Common myeloid progenitor, CD34-positive (primary cell): ENCODE data around the gene SPAG8.
A peak's percentile ranks its signal among the peaks of the same experiment; 100 is the strongest.

Experiments
- CTCF ChIA-PET: fragments of 350-600 bp; sonication (Branson Sonifier 250); formaldehyde crosslinking; loops from one replicate; lab custom pipeline; 2021; ENCODE audit warnings: antibody characterized with exemption; lab: Charles Lee
- POLR2A ChIA-PET: fragments of 350-600 bp; sonication (Branson Sonifier 250); formaldehyde crosslinking; loops from one replicate; lab custom pipeline; 2021; ENCODE audit warnings: antibody characterized with exemption; lab: Charles Lee
- DNase-seq, 3 donors: peaks; one replicate each; pipeline versions ENCODE4 v3.0.0 to v3.0.0-alpha.2; 2013
- H3K27ac ChIP-seq, 2 experiments: 1 replicate in 1 of 2; 2 replicates in 1 of 2; pipeline ENCODE4 v1.7.0; 2013; ENCODE audit warnings: inconsistent platforms in 2 of 2, low read length in 2 of 2, mild to moderate bottlenecking in 2 of 2, low read depth in 1 of 2, moderate library complexity in 1 of 2; ENCODE audit not compliant: severe bottlenecking in 2 of 2, insufficient read depth in 1 of 2, poor library complexity in 1 of 2
- H3K27me3 ChIP-seq, 5 experiments: replicated peaks in 2 of 5; 1 replicate in 3 of 5; 2 replicates in 2 of 5; pipeline versions ENCODE4 v1.6.1 to v1.7.0; 2013; ENCODE audit warnings: low read length in 4 of 5, mild to moderate bottlenecking in 2 of 5, moderate library complexity in 2 of 5, inconsistent platforms in 1 of 5; ENCODE audit not compliant: insufficient read depth in 5 of 5, control insufficient read depth in 4 of 5
- H3K36me3 ChIP-seq, 4 experiments: 1 replicate in 2 of 4; 2 replicates in 2 of 4; pipeline versions ENCODE4 v1.6.1 to v1.7.0; 2013; ENCODE audit warnings: low read length in 3 of 4, control low read depth in 1 of 4, mild to moderate bottlenecking in 1 of 4; ENCODE audit not compliant: control insufficient read depth in 4 of 4, insufficient read depth in 4 of 4
- H3K4me1 ChIP-seq, 4 experiments: 1 replicate in 3 of 4; 2 replicates in 1 of 4; pipeline versions ENCODE4 v1.6.1 to v1.7.1; 2013; ENCODE audit warnings: low read length in 3 of 4, mild to moderate bottlenecking in 3 of 4, control low read depth in 1 of 4, inconsistent platforms in 1 of 4, moderate library complexity in 1 of 4; ENCODE audit not compliant: control insufficient read depth in 4 of 4, insufficient read depth in 4 of 4; ENCODE audit errors: control extremely low read depth in 1 of 4
- H3K4me3 ChIP-seq, 7 experiments: 1 replicate in 4 of 7; 2 replicates in 3 of 7; pipeline versions ENCODE4 v1.5.1 to v1.7.0; 2013; ENCODE audit warnings: mild to moderate bottlenecking in 7 of 7, low read length in 6 of 7, moderate library complexity in 6 of 7, inconsistent platforms in 2 of 7, low read depth in 2 of 7, control low read depth in 1 of 7; ENCODE audit not compliant: insufficient read depth in 4 of 7, control insufficient read depth in 1 of 7; ENCODE audit errors: extremely low read depth in 1 of 7
- H3K9me3 ChIP-seq, 5 experiments: 1 replicate in 4 of 5; 2 replicates in 1 of 5; pipeline versions ENCODE4 v1.6.1 to v1.7.1; 2013; ENCODE audit warnings: low read length in 4 of 5, mild to moderate bottlenecking in 2 of 5, inconsistent platforms in 1 of 5, low read depth in 1 of 5, moderate library complexity in 1 of 5; ENCODE audit not compliant: control insufficient read depth in 4 of 5, insufficient read depth in 2 of 5; ENCODE audit errors: control extremely low read depth in 1 of 5
- WGBS: methylation state at CpG from one replicate; pipeline ENCODE4 v1.1.5; 2013; ENCODE audit not compliant: insufficient coverage; 5-methylcytosine and 5-hydroxymethylcytosine counted together

SPAG8 gene

DNA sequence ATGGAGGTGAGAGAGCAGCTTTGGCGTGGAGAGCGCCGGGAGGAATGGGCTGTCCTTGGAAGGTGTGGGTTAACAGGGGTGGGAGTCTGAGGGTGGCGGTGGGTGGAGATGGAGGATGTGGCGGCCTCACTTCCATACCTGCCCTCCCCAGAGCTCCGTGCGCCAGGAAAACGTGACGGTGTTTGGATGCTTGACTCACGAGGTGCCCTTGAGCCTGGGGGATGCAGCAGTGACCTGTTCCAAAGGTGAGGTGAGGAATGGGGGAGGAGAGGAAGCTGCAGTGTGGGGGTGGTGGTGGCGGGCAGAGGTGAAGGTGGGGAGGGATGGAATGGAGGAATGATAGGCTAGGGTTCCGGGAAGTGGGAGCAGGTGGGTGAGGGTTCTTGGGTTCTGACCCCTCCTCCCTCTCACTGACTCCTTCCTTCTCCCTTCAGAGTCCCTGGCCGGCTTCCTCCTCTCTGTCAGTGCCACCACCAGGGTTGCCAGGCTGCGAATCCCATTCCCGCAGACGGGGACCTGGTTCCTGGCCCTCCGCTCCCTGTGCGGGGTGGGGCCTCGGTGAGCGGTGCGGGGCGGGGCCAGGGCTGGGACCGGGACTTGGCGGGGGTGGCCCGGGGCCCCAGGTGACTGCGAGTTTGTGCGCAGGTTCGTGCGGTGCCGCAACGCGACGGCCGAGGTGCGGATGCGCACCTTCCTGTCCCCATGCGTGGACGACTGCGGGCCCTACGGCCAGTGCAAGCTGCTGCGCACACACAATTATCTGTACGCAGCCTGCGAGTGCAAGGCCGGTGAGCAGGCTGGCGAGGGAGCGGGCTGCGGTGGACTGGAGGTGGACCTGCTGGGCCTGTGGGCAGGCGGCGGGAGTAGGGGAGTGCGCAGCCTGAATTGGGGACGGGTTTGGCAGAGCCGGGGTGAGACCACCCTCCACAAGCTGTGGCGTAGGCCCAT is 34.0 kb upstream of the SPAG8 start:
- Histone ChIP-seq H3K4me1 (peaks cover 7 to 27% (median 7%) of the 10 kb centered on the region in 4 experiments), H3K36me3 (no peaks in the 10 kb centered on the region), H3K4me3 (no peak overlapping the region), H3K27me3 (peaks cover 12 to 76% (median 34%) of the 10 kb centered on the region in 5 experiments), H3K27ac (no peak overlapping the region), H3K9me3 (no peaks in the 10 kb centered on the region)
- WGBS: 48% methylated on average over 43 of the region's 53 CpGs
- CTCF ChIA-PET: interaction anchor here (0.9 to 3.0 kb wide), 7 partner anchors 11 to 55 kb away, joined by 3 to 21 read pairs (median 5); no protein-coding TSS in a partner anchor
- POLR2A ChIA-PET: interaction anchor here (0.6 to 0.7 kb wide), 2 partner anchors 10 to 64 kb away, joined by 3 to 4 read pairs; no protein-coding TSS in a partner anchor
- DNase-seq: no peak

DNA sequence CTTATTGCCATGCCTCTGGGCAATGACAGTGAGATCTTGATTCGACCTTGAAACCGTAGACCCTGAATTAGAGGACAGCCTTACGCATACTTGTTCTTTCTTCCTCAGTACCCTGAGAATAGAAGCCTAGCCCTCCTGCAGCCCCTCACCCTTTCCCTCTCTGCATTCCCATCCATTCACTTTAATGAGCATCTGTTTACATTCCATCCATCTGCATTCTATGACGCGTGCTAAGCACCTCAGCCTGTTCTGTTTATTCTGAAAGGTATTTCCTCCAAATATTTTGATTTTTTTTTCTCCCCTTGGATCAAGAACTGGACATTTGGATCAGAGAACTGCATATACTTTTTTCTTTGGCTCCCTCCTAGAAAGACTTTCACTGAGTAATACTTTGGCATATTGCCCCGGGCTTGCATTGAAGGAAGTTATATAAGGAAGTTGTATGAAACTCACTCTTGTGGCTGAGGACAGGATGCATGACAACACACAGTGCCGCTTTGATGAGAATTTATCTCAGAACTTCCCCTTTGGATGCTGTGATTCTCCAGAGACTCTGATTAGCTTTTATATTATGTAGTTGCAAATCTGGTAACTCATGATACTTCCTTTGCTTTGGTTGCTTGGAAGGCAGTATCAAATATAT is 32.7 kb upstream of the SPAG8 start:
- Histone ChIP-seq H3K27me3 (peaks cover 12 to 80% (median 38%) of the 10 kb centered on the region in 5 experiments), H3K36me3 (no peaks in the 10 kb centered on the region), H3K9me3 (no peaks in the 10 kb centered on the region), H3K27ac (no peak overlapping the region), H3K4me3 (no peak overlapping the region), H3K4me1 (peaks cover 7 to 27% (median 7%) of the 10 kb centered on the region in 4 experiments)
- DNase-seq: peak; percentile 92 to 98 (median 97)
- CTCF ChIA-PET: interaction anchor here (0.6 to 3.0 kb wide), 10 partner anchors 8 to 62 kb away, joined by 3 to 21 read pairs (median 4); no protein-coding TSS in a partner anchor
- 50% methylated on average over 6 of the region's 7 CpGs for WGBS
- POLR2A ChIA-PET: interaction anchor here (1.1 kb wide), 1 partner anchor 88 kb away, joined by 3 read pairs; no protein-coding TSS in a partner anchor

DNA sequence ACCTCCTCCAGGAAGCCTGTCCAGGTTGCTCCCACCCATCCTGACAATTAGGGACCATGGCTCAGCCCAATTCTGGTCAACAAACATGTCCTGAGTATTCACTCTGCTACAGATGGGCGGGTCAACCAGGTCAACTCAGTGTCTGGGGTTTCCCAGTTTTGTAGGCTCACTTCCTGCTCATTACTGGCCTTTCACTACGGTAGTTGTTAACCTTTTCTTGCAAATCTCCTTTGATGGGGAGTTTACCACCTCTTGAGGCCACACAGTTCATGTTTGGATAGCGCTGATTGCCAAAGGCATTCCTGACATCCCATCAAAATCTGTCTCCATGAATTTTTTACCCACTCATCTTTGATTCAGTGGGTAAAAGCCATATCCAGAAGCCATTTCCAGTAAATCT is 30.7 kb upstream of the SPAG8 start:
- no peaks in the 10 kb centered on the region for H3K9me3 ChIP-seq
- peaks cover 7 to 27% (median 7%) of the 10 kb centered on the region in 4 experiments for H3K4me1 ChIP-seq
- peaks cover 11 to 82% (median 36%) of the 10 kb centered on the region in 5 experiments for H3K27me3 ChIP-seq
- no peak overlapping the region for H3K4me3 ChIP-seq
- 94% methylated on average over 3 of the region's 3 CpGs for WGBS
- ChIA-PET POLR2A (no interaction called here), CTCF (interaction anchor here (1.1 to 2.3 kb wide), 3 partner anchors 14 to 17 kb away, joined by 3 to 8 read pairs (median 7); partner anchors contain the start of genes FAM221B and TMEM8B)
- no peaks in the 10 kb centered on the region for H3K36me3 ChIP-seq
- no peak for DNase-seq
- H3K27ac ChIP-seq: no peak overlapping the region

DNA sequence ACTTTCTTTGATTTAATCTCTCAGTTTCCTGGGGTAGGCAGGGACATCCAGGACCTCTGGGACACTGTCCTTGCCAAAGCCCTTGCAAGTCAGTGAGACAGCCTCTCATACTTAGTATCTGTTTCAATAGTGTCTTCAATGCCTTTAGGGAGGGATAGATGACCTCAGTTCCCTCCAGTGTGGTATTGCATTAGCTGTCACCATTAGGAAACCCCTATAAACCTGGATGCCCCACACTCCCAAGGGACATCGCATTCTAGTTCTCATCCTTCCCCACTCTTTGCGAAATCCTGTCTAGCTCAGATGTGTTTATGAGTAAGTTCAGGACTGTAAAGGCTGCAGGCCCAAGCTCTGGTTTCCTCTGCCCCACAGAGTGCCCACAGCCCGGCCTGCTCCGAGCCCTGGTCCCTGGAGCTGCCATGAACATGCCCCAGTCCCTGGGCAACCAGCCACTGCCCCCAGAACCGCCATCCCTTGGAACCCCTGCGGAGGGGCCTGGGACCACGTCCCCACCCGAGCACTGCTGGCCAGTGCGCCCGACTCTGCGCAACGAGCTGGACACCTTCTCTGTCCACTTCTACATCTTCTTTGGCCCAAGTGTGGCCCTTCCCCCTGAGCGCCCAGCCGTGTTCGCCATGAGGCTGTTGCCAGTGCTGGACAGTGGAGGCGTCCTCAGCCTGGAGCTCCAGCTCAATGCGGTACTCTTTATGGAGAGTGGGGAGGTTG is 30.1 kb upstream of the SPAG8 start:
- Histone ChIP-seq H3K4me3 (no peak overlapping the region), H3K27me3 (peaks cover 6 to 82% (median 34%) of the 10 kb centered on the region in 5 experiments), H3K27ac (no peak overlapping the region), H3K9me3 (no peaks in the 10 kb centered on the region), H3K36me3 (no peaks in the 10 kb centered on the region), H3K4me1 (peaks cover 7 to 27% (median 7%) of the 10 kb centered on the region in 4 experiments)
- ChIA-PET CTCF (interaction anchor here (1.1 to 2.3 kb wide), 3 partner anchors 14 to 16 kb away, joined by 3 to 8 read pairs (median 7); partner anchors contain the start of genes FAM221B and TMEM8B), POLR2A (no interaction called here)
- 100% methylated on average over 11 of the region's 17 CpGs for WGBS
- no peak for DNase-seq

DNA sequence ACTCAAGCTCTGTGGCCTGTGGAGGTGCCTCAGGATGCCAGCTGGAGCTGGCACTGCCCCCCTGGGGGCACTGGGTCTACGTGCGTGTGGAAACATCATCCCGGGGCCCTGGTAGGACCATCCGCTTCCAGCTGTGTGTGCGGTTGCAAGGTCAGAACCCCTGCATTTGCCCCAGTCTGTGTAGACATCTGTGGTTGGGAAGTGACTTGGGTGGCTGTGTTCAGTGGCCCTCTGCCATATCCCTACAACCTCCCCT is 29.5 kb upstream of the SPAG8 start:
- ChIA-PET POLR2A (no interaction called here), CTCF (interaction anchor here (1.1 to 1.4 kb wide), 2 partner anchors 13 to 15 kb away, joined by 3 to 7 read pairs; partner anchors contain the start of genes FAM221B and TMEM8B)
- no peak for DNase-seq
- Histone ChIP-seq H3K36me3 (no peaks in the 10 kb centered on the region), H3K27me3 (peaks cover under 1 to 81% (median 28%) of the 10 kb centered on the region in 5 experiments), H3K27ac (no peak overlapping the region), H3K4me3 (no peak overlapping the region), H3K9me3 (no peaks in the 10 kb centered on the region), H3K4me1 (peaks cover 7 to 25% (median 7%) of the 10 kb centered on the region in 4 experiments)
- WGBS: 100% methylated on average over 1 of the region's 5 CpGs

DNA sequence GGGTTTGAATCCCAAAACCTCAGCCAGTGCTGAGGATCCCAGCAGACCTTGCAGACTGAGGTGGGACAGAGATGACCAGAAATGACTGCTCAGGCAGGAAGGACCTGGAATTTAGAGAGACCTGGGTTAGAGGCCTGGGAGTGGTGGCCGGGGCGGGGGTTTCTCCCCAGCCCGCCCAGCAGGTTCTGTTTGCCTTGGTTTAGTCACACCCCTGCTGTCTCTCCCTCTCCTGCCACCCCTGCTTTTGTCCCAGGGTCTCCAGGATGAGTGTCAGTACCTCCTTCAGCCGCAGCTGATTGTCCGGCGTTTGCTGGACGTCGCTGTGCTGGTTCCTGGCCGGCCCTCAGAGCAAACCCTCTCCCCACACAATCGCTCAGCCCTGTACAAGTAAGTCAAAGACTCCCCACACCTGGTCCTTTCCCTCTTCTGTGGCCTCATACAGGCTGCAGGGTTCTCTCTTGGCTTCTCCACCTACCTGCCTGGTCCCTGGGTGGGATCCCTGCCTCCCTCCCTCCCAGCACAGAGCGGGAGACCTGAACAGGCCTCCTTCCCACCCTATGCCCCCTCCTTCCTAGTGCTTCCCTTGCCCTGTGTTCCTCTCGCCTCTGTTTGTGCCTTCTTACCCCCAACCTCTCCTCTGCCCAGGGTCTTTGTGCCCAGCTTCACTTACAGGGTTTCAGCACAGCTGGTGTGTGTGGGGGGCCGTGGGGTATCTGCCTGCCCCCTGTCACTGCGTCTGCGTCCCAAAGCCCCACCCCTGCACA is 29.0 kb upstream of the SPAG8 start:
- Histone ChIP-seq H3K4me1 (peaks cover 7 to 20% (median 7%) of the 10 kb centered on the region in 4 experiments), H3K27ac (no peak overlapping the region), H3K36me3 (no peaks in the 10 kb centered on the region), H3K9me3 (no peaks in the 10 kb centered on the region), H3K27me3 (peaks cover 0 to 81% (median 26%) of the 10 kb centered on the region in 5 experiments), H3K4me3 (no peak overlapping the region)
- CTCF ChIA-PET: interaction anchor here (1.2 to 1.4 kb wide), 2 partner anchors 14 to 38 kb away, joined by 4 read pairs; no protein-coding TSS in a partner anchor
- WGBS: 98% methylated on average over 10 of the region's 15 CpGs
- no peak for DNase-seq
- POLR2A ChIA-PET: no interaction called here
